Mammary epithelial cell (primary cell): ENCODE measurements around the gene ZNF471.

Experiments
- EZH2 ChIP-seq: IDR thresholded peaks from 2 replicates; pipeline ENCODE4 v1.6.1; 2012; ENCODE audit warnings: low read length, inconsistent platforms, borderline replicate concordance
- TF ChIP-seq, protein P1 (sequence below), 2 donors: IDR thresholded peaks in 1 of 2; conservative IDR thresholded peaks in 1 of 2; 2 replicates each; pipeline ENCODE4 v1.5.1; 2011 to 2012; ENCODE audit warnings: inconsistent platforms in 2 of 2, low read length in 2 of 2, mild to moderate bottlenecking in 2 of 2, control low read depth in 1 of 2, low read depth in 1 of 2; ENCODE audit not compliant: insufficient read depth in 1 of 2; ENCODE audit errors: extremely low read depth in 1 of 2

DNA sequence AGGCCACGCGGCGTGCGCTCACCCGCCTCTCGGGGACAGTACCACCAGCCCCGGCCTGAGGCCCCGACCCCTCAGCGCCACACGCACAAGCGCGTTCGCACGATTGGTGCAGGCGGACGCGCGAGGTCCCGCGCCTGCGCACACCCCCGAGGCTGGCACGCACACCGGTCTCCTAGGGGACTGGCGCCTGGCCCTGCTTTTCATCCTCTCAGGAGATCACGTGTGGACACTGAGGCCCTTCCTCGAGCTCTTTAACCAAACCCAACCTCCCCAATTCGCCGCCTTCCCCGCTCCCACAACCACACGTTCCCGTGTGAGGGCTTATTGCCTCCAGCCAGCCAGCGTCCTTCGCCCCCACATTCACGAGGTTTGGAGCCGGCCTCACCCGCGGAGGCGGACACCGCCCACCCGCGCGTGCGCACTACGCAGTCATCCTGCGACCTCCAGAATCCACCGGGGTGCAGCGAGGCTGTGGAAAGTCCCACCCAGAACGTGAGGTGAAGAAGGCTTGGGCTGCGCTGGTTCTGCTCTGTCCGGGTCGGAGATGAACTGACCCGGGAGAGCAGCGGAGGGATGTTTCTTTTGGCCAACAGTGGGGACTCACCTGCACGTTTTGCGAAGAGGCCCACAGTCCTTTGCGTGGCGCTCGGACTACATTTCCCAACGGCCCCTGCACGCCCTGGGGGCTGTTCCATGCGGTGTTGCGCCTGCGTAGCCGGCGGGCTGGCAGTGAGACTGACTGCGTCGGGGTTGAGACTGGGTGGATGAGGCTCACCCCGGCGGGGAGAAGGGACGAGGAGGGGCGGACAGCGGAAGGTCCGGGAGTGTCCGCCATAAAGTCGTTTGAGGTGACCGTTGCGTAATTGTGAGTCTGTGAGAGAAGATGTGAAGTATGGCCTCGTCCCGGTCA is 30.0 kb upstream of the ZNF471 start:
- TF ChIP-seq, protein P1, sequence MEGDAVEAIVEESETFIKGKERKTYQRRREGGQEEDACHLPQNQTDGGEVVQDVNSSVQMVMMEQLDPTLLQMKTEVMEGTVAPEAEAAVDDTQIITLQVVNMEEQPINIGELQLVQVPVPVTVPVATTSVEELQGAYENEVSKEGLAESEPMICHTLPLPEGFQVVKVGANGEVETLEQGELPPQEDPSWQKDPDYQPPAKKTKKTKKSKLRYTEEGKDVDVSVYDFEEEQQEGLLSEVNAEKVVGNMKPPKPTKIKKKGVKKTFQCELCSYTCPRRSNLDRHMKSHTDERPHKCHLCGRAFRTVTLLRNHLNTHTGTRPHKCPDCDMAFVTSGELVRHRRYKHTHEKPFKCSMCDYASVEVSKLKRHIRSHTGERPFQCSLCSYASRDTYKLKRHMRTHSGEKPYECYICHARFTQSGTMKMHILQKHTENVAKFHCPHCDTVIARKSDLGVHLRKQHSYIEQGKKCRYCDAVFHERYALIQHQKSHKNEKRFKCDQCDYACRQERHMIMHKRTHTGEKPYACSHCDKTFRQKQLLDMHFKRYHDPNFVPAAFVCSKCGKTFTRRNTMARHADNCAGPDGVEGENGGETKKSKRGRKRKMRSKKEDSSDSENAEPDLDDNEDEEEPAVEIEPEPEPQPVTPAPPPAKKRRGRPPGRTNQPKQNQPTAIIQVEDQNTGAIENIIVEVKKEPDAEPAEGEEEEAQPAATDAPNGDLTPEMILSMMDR (conservative IDR thresholded peaks at IDR 0.05 in 1 of 2, IDR thresholded peaks at IDR 0.05 in 1 of 2; ENCODE audit: extremely low read depth in 1 of 2, insufficient read depth in 1 of 2, low read depth in 1 of 2, low read length in 2 of 2), result no peak
- no peak for TF ChIP-seq EZH2
